ENCODE data around the gene PELI1. TPM values are rescaled to one million over a fixed set of nuclear protein-coding genes. Genes with fewer than 3 reads are reported as not detected.

PELI1 gene
- total and polyA plus RNA-seq, 2 of the 8 experiments (the other 6 are each of a cell fraction or from before 2014, with no cell fraction given): 21.8 to 57.1 TPM

DNA sequence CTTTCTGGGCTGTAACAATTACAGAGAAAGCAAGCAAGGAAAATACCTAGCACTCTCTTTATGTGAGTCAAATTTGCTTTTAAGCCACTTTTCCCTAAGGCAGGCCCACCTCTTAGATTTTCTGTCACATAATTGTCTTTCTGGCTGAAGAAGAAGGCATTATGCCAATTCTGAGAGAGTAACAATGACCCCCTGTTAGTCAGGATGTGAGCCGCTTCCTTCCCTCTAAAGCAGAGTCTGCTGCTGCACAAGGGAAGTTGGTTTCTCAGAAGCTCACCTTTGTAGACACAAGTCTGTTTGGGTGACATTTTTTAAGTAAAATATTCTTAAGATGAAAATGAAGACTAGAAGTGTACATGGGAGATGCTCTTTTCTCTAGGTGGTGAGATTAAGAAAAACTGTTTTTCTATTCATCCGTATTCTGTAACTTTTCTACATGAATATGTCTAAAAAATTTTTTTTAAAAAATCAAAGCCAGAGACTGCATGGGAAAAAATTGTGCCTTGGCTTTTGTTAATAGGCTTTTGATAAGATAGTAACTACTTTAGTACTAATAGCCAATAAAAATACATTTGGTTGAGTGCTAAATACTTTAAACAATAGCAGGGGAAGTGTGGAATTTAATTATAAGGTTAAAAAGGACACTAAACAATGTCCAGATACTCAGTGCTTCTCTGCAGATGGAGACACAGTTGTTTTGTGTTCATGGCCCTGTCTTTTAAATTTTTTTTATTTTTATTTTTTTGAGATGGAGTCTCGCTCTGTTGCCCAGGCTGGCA is 91.6 kb downstream of the PELI1 start:
- Histone ChIP-seq H3K79me1 (ENCODE audit: low read depth, low read length) (no peaks in the 10 kb centered on the region), H3K4me1 (replicated peaks in 1 of 4; ENCODE audit: control insufficient read depth in 3 of 4, insufficient read depth in 4 of 4, low read length in 3 of 4) (peaks cover 0 to 10% (median 4%) of the 10 kb centered on the region in 4 experiments; a peak in 5 of 7 replicates), H4K91ac (replicated peaks; ENCODE audit: insufficient read length, low read length) (peak overlapping the region; percentile 29), H3K36me3 (ENCODE audit: control insufficient read depth in 2 of 4, insufficient read depth in 4 of 4, low read length in 3 of 4) (no peaks in the 10 kb centered on the region), H3K9me3 (ENCODE audit: insufficient read depth in 2 of 2, low read depth in 1 of 2, low read length in 1 of 2) (no peaks in the 10 kb centered on the region), H4K5ac (ENCODE audit: insufficient read length, low read depth, low read length) (no peak overlapping the region), H3K79me2 (ENCODE audit: control insufficient read depth in 1 of 2, insufficient read depth in 2 of 2, low read length in 2 of 2) (no peaks in the 10 kb centered on the region), H2BK12ac (ENCODE audit: low read depth, low read length) (peak overlapping the region; percentile 88; the same call in 1 of the 2 replicates), H3K4me3 (ENCODE audit: extremely low read depth in 1 of 4, insufficient read depth in 2 of 4, low read depth in 3 of 4, low read length in 4 of 4) (no peak overlapping the region), H3K18ac (ENCODE audit: extremely low read depth, low read length) (no peak overlapping the region), H3K9ac (replicated peaks in 1 of 4; ENCODE audit: extremely low read depth in 1 of 4, low read depth in 3 of 4, low read length in 3 of 4) (no peak overlapping the region), H3K27me3 (replicated peaks in 1 of 4; ENCODE audit: control insufficient read depth in 3 of 4, extremely low read depth in 1 of 4, insufficient read depth in 3 of 4, low read length in 3 of 4) (no peaks in the 10 kb centered on the region), H2BK5ac (ENCODE audit: low read depth, low read length) (peak overlapping the region; percentile 48; the same call in 1 of the 2 replicates), H4K20me1 (replicated peaks in 1 of 2; ENCODE audit: control insufficient read depth in 1 of 2, insufficient read depth in 2 of 2, low read length in 2 of 2) (no peaks in the 10 kb centered on the region), H2AK5ac (ENCODE audit: low read depth, low read length) (no peak overlapping the region), H3K4ac (replicated peaks; ENCODE audit: insufficient read length, low read depth, low read length) (no peak overlapping the region), H3K4me2 (ENCODE audit: insufficient read depth in 1 of 2, low read depth in 2 of 2, low read length in 2 of 2) (no peak overlapping the region), H3K27ac (ENCODE audit: low read depth, low read length) (no peak overlapping the region), H3K23ac (ENCODE audit: insufficient read length) (no peak overlapping the region), H3K23me2 (ENCODE audit: low read depth, low read length) (no peaks in the 10 kb centered on the region), H3K56ac (replicated peaks; ENCODE audit: insufficient read length, low read depth, low read length) (no peak overlapping the region), H2AFZ (ENCODE audit: low read length) (no peak overlapping the region), H3K14ac (ENCODE audit: insufficient read length) (no peak overlapping the region), H4K8ac (ENCODE audit: extremely low read depth, insufficient read depth, low read length) (no peak overlapping the region), H2BK15ac (ENCODE audit: low read length) (no peak overlapping the region), H2BK20ac (ENCODE audit: low read length) (no peak overlapping the region; the same call in 1 of the 2 replicates), H2BK120ac (replicated peaks; ENCODE audit: low read depth, low read length) (peak overlapping the region; percentile 69)
- 85% methylated on average over 3 of the region's 3 CpGs; no CpG with 5 or more reads in 1 of the 2 experiments for WGBS, 2 experiments (ENCODE audit: extremely low coverage in 1 of 2, insufficient coverage in 1 of 2, insufficient read length in 1 of 2, insufficient replicate concordance in 2 of 2, low coverage in 1 of 2, low lambda C conversion rate in 2 of 2, missing lambda C conversion rate in 1 of 2)
- DNase-seq (ENCODE audit: low read depth in 1 of 2, low spot score in 2 of 2): no peak
- ChIA-PET CTCF (ENCODE audit: partially characterized antibody) (interaction anchor here (0.6 to 1.7 kb wide), 3 partner anchors 10 to 278 kb away, joined by 3 to 7 read pairs (median 4); no protein-coding TSS in a partner anchor), POLR2A (ENCODE audit: partially characterized antibody) (no interaction called here)
- no peak for FAIRE-seq
- TF ChIP-seq RBBP5 (IDR thresholded peaks at IDR 0.05; ENCODE audit: borderline replicate concordance, low read depth, low read length) (no peak), CBX5 (IDR thresholded peaks at IDR 0.05; ENCODE audit: low read depth, low read length) (no peak), PHF8 (conservative IDR thresholded peaks at IDR 0.05; ENCODE audit: low read depth, low read length) (no peak), MAFK (IDR thresholded peaks at IDR 0.05; ENCODE audit: low read depth, low read length) (no peak), SUZ12 (IDR thresholded peaks at IDR 0.05; ENCODE audit: low read length) (no peak), MAX (IDR thresholded peaks at IDR 0.05) (no peak), CHD2 (IDR thresholded peaks at IDR 0.05; ENCODE audit: low read length) (no peak), CBX8 (IDR thresholded peaks at IDR 0.05; ENCODE audit: borderline replicate concordance, low read depth, low read length) (no peak), TAF1 (IDR thresholded peaks at IDR 0.05; ENCODE audit: low read depth, low read length) (no peak), KDM1A (IDR thresholded peaks at IDR 0.05; ENCODE audit: borderline replicate concordance, low read length) (no peak), SP4 (IDR thresholded peaks at IDR 0.05; ENCODE audit: low read length) (no peak)
- TF ChIP-seq, protein P1, sequence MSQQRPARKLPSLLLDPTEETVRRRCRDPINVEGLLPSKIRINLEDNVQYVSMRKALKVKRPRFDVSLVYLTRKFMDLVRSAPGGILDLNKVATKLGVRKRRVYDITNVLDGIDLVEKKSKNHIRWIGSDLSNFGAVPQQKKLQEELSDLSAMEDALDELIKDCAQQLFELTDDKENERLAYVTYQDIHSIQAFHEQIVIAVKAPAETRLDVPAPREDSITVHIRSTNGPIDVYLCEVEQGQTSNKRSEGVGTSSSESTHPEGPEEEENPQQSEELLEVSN (IDR thresholded peaks at IDR 0.05): no peak
